OCI-LY3 (cell line): Measurements from ENCODE around the gene SHISA8.
A peak's percentile ranks its signal among the peaks of the same experiment; 100 is the strongest.

Experiments
- H2AFZ ChIP-seq: fragments of 200-600, 300-600 bp; shearing (Covaris generic); 2 replicates; pipeline ENCODE4 v1.6.0; 2014; ENCODE audit warnings: antibody characterized with exemption, low read depth, low read length
- H3K27ac ChIP-seq: fragments of 200-600, 300-600 bp; sonication (generic); 2 replicates; pipeline ENCODE4 v1.5.1; 2014; ENCODE audit warnings: mild to moderate bottlenecking, low read length, moderate library complexity, mixed read lengths
- H3K27me3 ChIP-seq: fragments of 200-600, 300-600 bp; sonication (generic); 2 replicates; pipeline ENCODE4 v1.6.1; 2014; ENCODE audit warnings: low read depth, low read length, mixed read lengths
- H3K36me3 ChIP-seq: fragments of 200-600, 300-600 bp; sonication (generic); replicated peaks from 2 replicates; pipeline ENCODE3; 2014; ENCODE audit warnings: low read depth, low read length, mixed read lengths
- H3K4me1 ChIP-seq: fragments of 300-600, 200-600 bp; sonication (generic); 2 replicates; pipeline ENCODE4 v1.6.1; 2014; ENCODE audit warnings: low read length, mixed read lengths
- H3K4me2 ChIP-seq: fragments of 200-600, 300-600 bp; sonication (generic); 2 replicates; pipeline ENCODE4 v1.6.1; 2014; ENCODE audit warnings: low read length, mixed read lengths
- H3K4me3 ChIP-seq: fragments of 300-600, 200-600 bp; sonication (generic); 2 replicates; pipeline ENCODE4 v1.5.1; 2014; ENCODE audit warnings: antibody characterized with exemption, mild to moderate bottlenecking, low read length, moderate library complexity
- H3K79me2 ChIP-seq: fragments of 300-600, 200-600 bp; shearing (Covaris generic); 2 replicates; pipeline ENCODE4 v1.6.1; 2014; ENCODE audit warnings: mild to moderate bottlenecking, low read length, mixed read lengths
- H3K9ac ChIP-seq: fragments of 300-600, 200-600 bp; shearing (Covaris generic); 2 replicates; pipeline ENCODE4 v1.6.0; 2014; ENCODE audit warnings: mild to moderate bottlenecking, low read length, moderate library complexity
- H3K9me3 ChIP-seq: fragments of 200-600, 300-600 bp; shearing (Covaris generic); 2 replicates; pipeline ENCODE4 v1.6.1; 2014; ENCODE audit warnings: low read length, mixed read lengths; ENCODE audit not compliant: insufficient read depth
- H4K20me1 ChIP-seq: fragments of 200-600, 300-600 bp; sonication (generic); 2 replicates; pipeline ENCODE4 v1.6.1; 2016; ENCODE audit warnings: low read length, mixed read lengths; ENCODE audit not compliant: insufficient read depth
- CTCF ChIP-seq: fragments of 200-600, 300-600 bp; sonication (generic); IDR thresholded peaks from 2 replicates; pipeline ENCODE4 v1.5.1; 2014; ENCODE audit warnings: antibody characterized with exemption, low read length, low read depth
- EZH2phosphoT487 ChIP-seq: fragments of 200-600 bp; shearing (Covaris generic); IDR thresholded peaks from 2 replicates; pipeline ENCODE4 v1.6.1; 2018; ENCODE audit warnings: antibody characterized with exemption, mixed run types, low read depth

The SHISA8 gene

GRCh38 chr22:41908411-41909309 is 6.2 kb downstream of the SHISA8 start:
- no peak overlapping the region for H3K4me2 ChIP-seq
- no peak overlapping the region for H3K9ac ChIP-seq
- no peak overlapping the region for H3K4me3 ChIP-seq
- H4K20me1 ChIP-seq, result peaks cover 14% of the 10 kb centered on the region
- 0 out of 2 replicates have a peak overlapping the region, but pooled peaks have one; percentile 11 for H3K27ac ChIP-seq
- peaks cover 40% of the 10 kb centered on the region for H3K36me3 ChIP-seq
- no peaks in the 10 kb centered on the region for H3K27me3 ChIP-seq
- TF ChIP-seq EZH2phosphoT487 (no peak), CTCF (no peak)
- no peaks in the 10 kb centered on the region for H3K9me3 ChIP-seq
- H3K79me2 ChIP-seq, result no peaks in the 10 kb centered on the region
- no peaks in the 10 kb centered on the region for H3K4me1 ChIP-seq
- H2AFZ ChIP-seq, result no peak overlapping the region

DNA sequence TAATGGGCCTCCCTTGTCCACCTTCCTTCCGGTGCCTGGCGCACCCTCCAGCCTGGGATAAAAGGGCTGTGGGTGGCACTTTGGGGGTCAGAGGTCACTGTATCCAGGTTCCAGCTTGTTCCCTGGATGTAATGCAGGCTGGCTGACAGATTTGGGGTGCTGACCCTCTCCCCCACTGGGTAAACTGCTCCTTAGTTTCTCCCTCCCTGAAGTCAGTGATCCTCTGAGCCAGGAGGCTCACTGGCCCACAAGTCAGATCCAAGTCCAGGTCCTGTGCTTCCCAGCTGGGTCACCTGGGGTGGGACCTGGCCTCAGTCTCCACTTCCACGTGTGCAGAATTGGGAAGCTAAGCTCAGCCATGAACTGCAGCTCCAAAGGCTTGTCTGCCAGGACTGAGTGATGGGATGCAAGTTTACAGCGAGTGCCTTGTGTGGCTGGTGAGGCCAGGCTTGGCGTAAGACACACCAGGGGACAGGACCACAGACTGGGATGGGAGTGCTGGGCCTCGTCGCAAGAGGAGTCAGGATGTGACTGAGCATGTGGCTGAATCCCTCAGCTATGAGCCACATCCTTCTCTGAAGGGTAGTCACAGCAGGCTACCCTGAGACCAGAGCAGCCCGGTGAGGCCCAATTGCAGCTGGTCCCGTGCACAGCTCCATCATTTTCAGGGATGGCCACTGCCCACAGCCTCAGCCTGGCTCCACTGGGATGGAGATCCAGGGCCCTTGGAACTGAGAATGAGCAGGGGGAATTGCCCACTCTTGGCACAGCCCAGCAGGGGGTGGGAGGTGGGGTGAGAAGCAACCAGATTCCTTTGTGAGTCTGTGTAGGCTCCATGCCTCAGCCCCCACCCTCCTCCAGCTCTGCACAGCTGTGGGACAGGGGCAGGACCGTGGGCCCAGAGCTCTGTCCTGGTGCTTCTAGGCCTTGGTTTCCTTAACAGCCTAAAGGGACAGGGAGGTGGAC is 7.2 kb downstream of the SHISA8 start:
- Histone ChIP-seq H3K79me2 (no peaks in the 10 kb centered on the region), H2AFZ (no peak overlapping the region), H3K4me3 (no peak overlapping the region), H3K27ac (no peak overlapping the region), H3K36me3 (peaks cover 49% of the 10 kb centered on the region), H3K4me1 (no peaks in the 10 kb centered on the region), H3K27me3 (no peaks in the 10 kb centered on the region), H3K9me3 (no peaks in the 10 kb centered on the region), H4K20me1 (peaks cover 17% of the 10 kb centered on the region), H3K9ac (no peak overlapping the region), H3K4me2 (no peak overlapping the region)
- TF ChIP-seq CTCF (no peak), EZH2phosphoT487 (no peak)

DNA sequence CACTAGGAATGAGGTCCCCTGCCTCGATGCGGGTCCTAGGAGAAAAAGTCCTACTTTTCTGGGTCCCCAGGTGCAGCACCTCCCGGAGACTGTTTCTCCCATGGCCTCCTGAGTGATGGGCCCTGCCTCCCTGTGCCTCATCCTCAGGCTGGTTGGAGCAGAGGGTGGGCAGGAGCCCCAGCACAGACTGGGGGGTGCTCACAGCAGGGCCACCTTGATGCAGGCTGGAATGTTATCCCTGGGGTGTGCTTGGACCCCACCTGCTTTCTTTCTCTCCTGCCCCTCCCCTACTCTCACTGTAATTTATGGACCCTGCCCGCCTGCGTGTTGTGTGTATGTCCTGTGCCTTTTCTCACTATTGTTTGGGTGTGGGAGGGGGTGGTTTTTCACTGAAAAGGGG is 8.1 kb downstream of the SHISA8 start:
- H3K36me3 ChIP-seq, result peaks cover 58% of the 10 kb centered on the region
- no peak for TF ChIP-seq EZH2phosphoT487
- TF ChIP-seq CTCF, result no peak
- H3K9ac ChIP-seq, result no peak overlapping the region
- no peaks in the 10 kb centered on the region for H3K9me3 ChIP-seq
- no peak overlapping the region for H3K4me2 ChIP-seq
- H2AFZ ChIP-seq, result no peak overlapping the region
- no peaks in the 10 kb centered on the region for H3K27me3 ChIP-seq
- H3K4me1 ChIP-seq, result no peaks in the 10 kb centered on the region
- peaks cover 17% of the 10 kb centered on the region for H4K20me1 ChIP-seq
- no peaks in the 10 kb centered on the region for H3K79me2 ChIP-seq
- H3K27ac ChIP-seq, result no peak overlapping the region
- H3K4me3 ChIP-seq, result no peak overlapping the region
